HEK293 (cell line): ENCODE measurements around the gene INO80E.

Source experiments
- CTCF ChIA-PET: fragments of 350-600 bp; formaldehyde crosslinking; extraction: SDS; loops from one replicate; lab custom pipeline; 2021; ENCODE audit warnings: antibody characterized with exemption; lab: Yijun Ruan, JAX
- POLR2A ChIA-PET: fragments of 300-600 bp; formaldehyde crosslinking; extraction: SDS; loops from one replicate; lab custom pipeline; 2020; ENCODE audit warnings: antibody characterized with exemption, inconsistent platforms; lab: Yijun Ruan, JAX
- H3K27ac ChIP-seq: fragments of 200-500 bp; sonication (Bioruptor generic); 2 replicates; pipeline ENCODE4 v1.5.1; 2014; ENCODE audit warnings: low read depth, low read length, control low read depth, inconsistent platforms; ENCODE audit errors: extremely low read depth
- H3K36me3 ChIP-seq, 2 experiments: fragments of 200-500 bp in 1 of 2; sonication (Bioruptor generic) in 1 of 2; 1 replicate in 1 of 2; 2 replicates in 1 of 2; pipeline ENCODE4 v1.5.1; 2014 to 2017; ENCODE audit warnings: inconsistent platforms in 2 of 2, low read length in 2 of 2; ENCODE audit not compliant: control insufficient read depth in 2 of 2, insufficient read depth in 1 of 2
- H3K4me1 ChIP-seq: fragments of 200-500 bp; sonication (Bioruptor generic); 2 replicates; pipeline ENCODE4 v1.5.1; 2014; ENCODE audit warnings: mild to moderate bottlenecking, low read length, inconsistent platforms; ENCODE audit not compliant: control insufficient read depth, insufficient read depth
- H3K4me3 ChIP-seq: 2 replicates; pipeline ENCODE4 v1.5.1; 2011; ENCODE audit warnings: low read depth, mild to moderate bottlenecking, control low read depth, low read length, moderate library complexity
- H3K9me3 ChIP-seq: fragments of 200-500 bp; sonication (Bioruptor generic); 2 replicates; pipeline ENCODE4 v1.5.1; 2014; ENCODE audit warnings: low read depth, low read length, inconsistent platforms; ENCODE audit not compliant: control insufficient read depth, insufficient read depth
- FEZF1 ChIP-seq: fragments of 450-650 bp; formaldehyde crosslinking; IDR thresholded peaks from 2 replicates; pipeline ENCODE4 v1.5.1; 2016; ENCODE audit warnings: missing biosample characterization, missing genetic modification characterization
- HOXD13 ChIP-seq: sonication (generic); formaldehyde crosslinking; IDR thresholded peaks from 2 replicates; pipeline ENCODE4 v1.8.0; 2022; ENCODE audit warnings: missing genetic modification reagents, borderline replicate concordance
- OSR2 ChIP-seq: fragments of 450-650 bp; formaldehyde crosslinking; IDR thresholded peaks from 2 replicates; pipeline ENCODE4 v1.5.1; 2016; ENCODE audit warnings: missing biosample characterization, missing genetic modification characterization
- PBX3 ChIP-seq: sonication (generic); formaldehyde crosslinking; IDR thresholded peaks from 2 replicates; pipeline ENCODE4 v1.8.1; 2022; ENCODE audit warnings: mild to moderate bottlenecking, moderate library complexity, missing genetic modification reagents
- RBAK ChIP-seq: fragments of 450-650 bp; formaldehyde crosslinking; IDR thresholded peaks from 2 replicates; pipeline ENCODE4 v1.5.1; 2016; ENCODE audit warnings: missing biosample characterization, missing genetic modification characterization
- REPIN1 ChIP-seq: fragments of 450-650 bp; formaldehyde crosslinking; IDR thresholded peaks from 2 replicates; pipeline ENCODE4 v1.5.1; 2017; ENCODE audit warnings: missing biosample characterization, missing genetic modification characterization, low read depth
- ZBTB10 ChIP-seq: fragments of 450-650 bp; formaldehyde crosslinking; IDR thresholded peaks from 2 replicates; pipeline ENCODE4 v1.5.1; 2016; ENCODE audit warnings: missing biosample characterization, missing genetic modification characterization
- ZBTB48 ChIP-seq: fragments of 450-650 bp; formaldehyde crosslinking; IDR thresholded peaks from 2 replicates; pipeline ENCODE4 v1.5.1; 2016; ENCODE audit warnings: missing biosample characterization, missing genetic modification characterization
- ZNF138 ChIP-seq: fragments of 450-650 bp; formaldehyde crosslinking; IDR thresholded peaks from 2 replicates; pipeline ENCODE4 v1.5.1; 2016; ENCODE audit warnings: missing biosample characterization, missing genetic modification characterization, borderline replicate concordance
- ZNF157 ChIP-seq: fragments of 450-650 bp; formaldehyde crosslinking; IDR thresholded peaks from 2 replicates; pipeline ENCODE4 v1.5.1; 2016; ENCODE audit warnings: missing biosample characterization, missing genetic modification characterization
- ZNF184 ChIP-seq: fragments of 450-650 bp; IDR thresholded peaks from 2 replicates; pipeline ENCODE4 v1.5.1; 2018; ENCODE audit warnings: missing biosample characterization, mild to moderate bottlenecking, missing genetic modification characterization
- ZNF202 ChIP-seq: fragments of 450-650 bp; formaldehyde crosslinking; IDR thresholded peaks from 2 replicates; pipeline ENCODE4 v1.5.1; 2016; ENCODE audit warnings: missing biosample characterization, missing genetic modification characterization, borderline replicate concordance
- ZNF274 ChIP-seq, 2 experiments: fragments of 200-500 bp in 1 of 2; fragments of 450-650 bp in 1 of 2; sonication (Bioruptor generic) in 1 of 2; formaldehyde crosslinking in 1 of 2; IDR thresholded peaks; 2 replicates each; pipeline versions ENCODE4 v1.5.1 to v1.6.1; 2014 to 2016; ENCODE audit warnings: borderline replicate concordance in 1 of 2, inconsistent platforms in 1 of 2, low read length in 1 of 2, missing biosample characterization in 1 of 2, missing genetic modification characterization in 1 of 2
- ZNF324 ChIP-seq: fragments of 450-650 bp; formaldehyde crosslinking; IDR thresholded peaks from 2 replicates; pipeline ENCODE4 v1.5.1; 2016; ENCODE audit warnings: missing biosample characterization, missing genetic modification characterization
- ZNF426 ChIP-seq: fragments of 450-650 bp; formaldehyde crosslinking; IDR thresholded peaks from 2 replicates; pipeline ENCODE4 v1.5.1; 2017; ENCODE audit warnings: missing biosample characterization, missing genetic modification characterization, mild to moderate bottlenecking, inconsistent platforms, moderate library complexity
- ZNF580 ChIP-seq: fragments of 450-650 bp; formaldehyde crosslinking; IDR thresholded peaks from 2 replicates; pipeline ENCODE4 v1.5.1; 2016; ENCODE audit warnings: missing biosample characterization, missing genetic modification characterization
- ZNF623 ChIP-seq: fragments of 450-650 bp; formaldehyde crosslinking; IDR thresholded peaks from 2 replicates; pipeline ENCODE4 v1.5.1; 2016; ENCODE audit warnings: missing biosample characterization, missing genetic modification characterization
- ZNF624 ChIP-seq: fragments of 450-650 bp; formaldehyde crosslinking; IDR thresholded peaks from 2 replicates; pipeline ENCODE4 v1.5.1; 2017; ENCODE audit warnings: missing biosample characterization, missing genetic modification characterization
- ZNF629 ChIP-seq: fragments of 450-650 bp; formaldehyde crosslinking; IDR thresholded peaks from 2 replicates; pipeline ENCODE4 v1.5.1; 2017; ENCODE audit warnings: missing biosample characterization, missing genetic modification characterization
- ZNF837 ChIP-seq: fragments of 450-650 bp; formaldehyde crosslinking; IDR thresholded peaks from 2 replicates; pipeline ENCODE4 v1.5.1; 2016; ENCODE audit warnings: missing biosample characterization, missing genetic modification characterization
- ZNF843 ChIP-seq: fragments of 450-650 bp; formaldehyde crosslinking; IDR thresholded peaks from 2 replicates; pipeline ENCODE4 v1.5.1; 2016; ENCODE audit warnings: missing biosample characterization, missing genetic modification characterization
- TF ChIP-seq, protein P1 (sequence below): fragments of 450-650 bp; formaldehyde crosslinking; IDR thresholded peaks from 2 replicates; pipeline ENCODE4 v1.5.1; 2017; ENCODE audit warnings: missing biosample characterization, missing genetic modification characterization
- TF ChIP-seq, protein P2 (sequence below): IDR thresholded peaks from 2 replicates; pipeline ENCODE4 v1.6.1; 2011; ENCODE audit warnings: mild to moderate bottlenecking, low read depth, low read length, borderline replicate concordance
- TF ChIP-seq, protein P3 (sequence below): fragments of 450-650 bp; formaldehyde crosslinking; IDR thresholded peaks from 2 replicates; pipeline ENCODE4 v1.5.1; 2017; ENCODE audit warnings: missing biosample characterization, missing genetic modification characterization
- TF ChIP-seq, protein P4 (sequence below): fragments of 450-650 bp; formaldehyde crosslinking; IDR thresholded peaks from 2 replicates; pipeline ENCODE4 v1.5.0; 2017; ENCODE audit warnings: missing biosample characterization, missing genetic modification characterization, borderline replicate concordance

INO80E gene

GRCh38 chr16:29961479-29962343 lies 34.3 kb upstream of the INO80E start, which contains the start of gene TMEM219:
TSS of gene TMEM219 (plus strand) at chr16:29962079. CDS start at chr16:29963144, 1,065 bp downstream.
- H3K36me3 ChIP-seq = peaks cover 0 to 3% of the 10 kb centered on the region in 2 experiments; a peak in 1 of 3 replicates
- H3K4me1 ChIP-seq = 0 out of 2 replicates have a peak, but pooled peaks cover 3% of the 10 kb centered on the region
- ChIA-PET CTCF (interaction anchor here (0.6 to 3.5 kb wide), 10 partner anchors 10 to 447 kb away, joined by 3 to 16 read pairs (median 4); partner anchors contain the start of genes TAOK2 and TLCD3B), POLR2A (interaction anchor here (0.6 to 2.5 kb wide), 17 partner anchors 10 to 284 kb away, joined by 3 to 55 read pairs (median 6); partner anchors contain the start of genes ALDOA, CDIPT, HIRIP3 and INO80E)
- H3K4me3 ChIP-seq = peak within 1 kb of the TSS; percentile 57
- no peaks in the 10 kb centered on the region for H3K9me3 ChIP-seq
- H3K27ac ChIP-seq = peak within 1 kb of the TSS; percentile 44; the same call in 1 of the 2 replicates
- no peak for TF ChIP-seq HOXD13
- no peak for TF ChIP-seq ZNF184 (tag by site-specific recombination)
- no peak for TF ChIP-seq RBAK
- TF ChIP-seq, protein P1, sequence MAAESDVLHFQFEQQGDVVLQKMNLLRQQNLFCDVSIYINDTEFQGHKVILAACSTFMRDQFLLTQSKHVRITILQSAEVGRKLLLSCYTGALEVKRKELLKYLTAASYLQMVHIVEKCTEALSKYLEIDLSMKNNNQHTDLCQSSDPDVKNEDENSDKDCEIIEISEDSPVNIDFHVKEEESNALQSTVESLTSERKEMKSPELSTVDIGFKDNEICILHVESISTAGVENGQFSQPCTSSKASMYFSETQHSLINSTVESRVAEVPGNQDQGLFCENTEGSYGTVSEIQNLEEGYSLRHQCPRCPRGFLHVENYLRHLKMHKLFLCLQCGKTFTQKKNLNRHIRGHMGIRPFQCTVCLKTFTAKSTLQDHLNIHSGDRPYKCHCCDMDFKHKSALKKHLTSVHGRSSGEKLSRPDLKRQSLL = no peak
- TF ChIP-seq ZBTB10 (tag by site-specific recombination) = no peak
- TF ChIP-seq, protein P2, sequence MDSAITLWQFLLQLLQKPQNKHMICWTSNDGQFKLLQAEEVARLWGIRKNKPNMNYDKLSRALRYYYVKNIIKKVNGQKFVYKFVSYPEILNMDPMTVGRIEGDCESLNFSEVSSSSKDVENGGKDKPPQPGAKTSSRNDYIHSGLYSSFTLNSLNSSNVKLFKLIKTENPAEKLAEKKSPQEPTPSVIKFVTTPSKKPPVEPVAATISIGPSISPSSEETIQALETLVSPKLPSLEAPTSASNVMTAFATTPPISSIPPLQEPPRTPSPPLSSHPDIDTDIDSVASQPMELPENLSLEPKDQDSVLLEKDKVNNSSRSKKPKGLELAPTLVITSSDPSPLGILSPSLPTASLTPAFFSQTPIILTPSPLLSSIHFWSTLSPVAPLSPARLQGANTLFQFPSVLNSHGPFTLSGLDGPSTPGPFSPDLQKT = no peak; the same call in 1 of the 2 replicates
- TF ChIP-seq ZNF157 = no peak
- TF ChIP-seq PBX3 = no peak
- TF ChIP-seq, protein P3, sequence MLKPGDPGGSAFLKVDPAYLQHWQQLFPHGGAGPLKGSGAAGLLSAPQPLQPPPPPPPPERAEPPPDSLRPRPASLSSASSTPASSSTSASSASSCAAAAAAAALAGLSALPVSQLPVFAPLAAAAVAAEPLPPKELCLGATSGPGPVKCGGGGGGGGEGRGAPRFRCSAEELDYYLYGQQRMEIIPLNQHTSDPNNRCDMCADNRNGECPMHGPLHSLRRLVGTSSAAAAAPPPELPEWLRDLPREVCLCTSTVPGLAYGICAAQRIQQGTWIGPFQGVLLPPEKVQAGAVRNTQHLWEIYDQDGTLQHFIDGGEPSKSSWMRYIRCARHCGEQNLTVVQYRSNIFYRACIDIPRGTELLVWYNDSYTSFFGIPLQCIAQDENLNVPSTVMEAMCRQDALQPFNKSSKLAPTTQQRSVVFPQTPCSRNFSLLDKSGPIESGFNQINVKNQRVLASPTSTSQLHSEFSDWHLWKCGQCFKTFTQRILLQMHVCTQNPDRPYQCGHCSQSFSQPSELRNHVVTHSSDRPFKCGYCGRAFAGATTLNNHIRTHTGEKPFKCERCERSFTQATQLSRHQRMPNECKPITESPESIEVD (tag by site-specific recombination) = no peak
- TF ChIP-seq OSR2 (tag by site-specific recombination) = 0 out of 2 replicates have a peak, but pooled peaks have one; percentile 8
- TF ChIP-seq ZNF623 (tag by site-specific recombination) = no peak
- no peak for TF ChIP-seq FEZF1 (tag by site-specific recombination)
- TF ChIP-seq ZNF624 (tag by site-specific recombination) = no peak
- TF ChIP-seq ZNF202 (tag by site-specific recombination) = no peak
- no peak for TF ChIP-seq REPIN1 (tag by site-specific recombination)
- TF ChIP-seq ZNF274 (IDR thresholded peaks at IDR 0.05; ENCODE audit: low read length) = no peak
- TF ChIP-seq ZNF274 (tag by site-specific recombination; IDR thresholded peaks at IDR 0.05; ENCODE audit: borderline replicate concordance) = no peak
- peak; percentile 53; the same call in 1 of the 2 replicates for TF ChIP-seq ZNF629 (tag by site-specific recombination)
- no peak for TF ChIP-seq ZNF426 (tag by site-specific recombination)
- no peak for TF ChIP-seq ZNF843
- no peak for TF ChIP-seq ZNF324 (tag by site-specific recombination)
- TF ChIP-seq ZNF837 = no peak
- TF ChIP-seq, protein P4, sequence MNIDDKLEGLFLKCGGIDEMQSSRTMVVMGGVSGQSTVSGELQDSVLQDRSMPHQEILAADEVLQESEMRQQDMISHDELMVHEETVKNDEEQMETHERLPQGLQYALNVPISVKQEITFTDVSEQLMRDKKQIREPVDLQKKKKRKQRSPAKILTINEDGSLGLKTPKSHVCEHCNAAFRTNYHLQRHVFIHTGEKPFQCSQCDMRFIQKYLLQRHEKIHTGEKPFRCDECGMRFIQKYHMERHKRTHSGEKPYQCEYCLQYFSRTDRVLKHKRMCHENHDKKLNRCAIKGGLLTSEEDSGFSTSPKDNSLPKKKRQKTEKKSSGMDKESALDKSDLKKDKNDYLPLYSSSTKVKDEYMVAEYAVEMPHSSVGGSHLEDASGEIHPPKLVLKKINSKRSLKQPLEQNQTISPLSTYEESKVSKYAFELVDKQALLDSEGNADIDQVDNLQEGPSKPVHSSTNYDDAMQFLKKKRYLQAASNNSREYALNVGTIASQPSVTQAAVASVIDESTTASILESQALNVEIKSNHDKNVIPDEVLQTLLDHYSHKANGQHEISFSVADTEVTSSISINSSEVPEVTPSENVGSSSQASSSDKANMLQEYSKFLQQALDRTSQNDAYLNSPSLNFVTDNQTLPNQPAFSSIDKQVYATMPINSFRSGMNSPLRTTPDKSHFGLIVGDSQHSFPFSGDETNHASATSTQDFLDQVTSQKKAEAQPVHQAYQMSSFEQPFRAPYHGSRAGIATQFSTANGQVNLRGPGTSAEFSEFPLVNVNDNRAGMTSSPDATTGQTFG = no peak
- TF ChIP-seq ZNF580 = no peak
- TF ChIP-seq ZNF138 (tag by site-specific recombination) = no peak
- TF ChIP-seq ZBTB48 (tag by site-specific recombination) = peak; percentile 45; the same call in 1 of the 2 replicates
